Stomach smooth muscle (tissue), 2 donors: ENCODE results near the gene SKAP1.
"Not testable (repeated sequence)": the region's sequence is repeated elsewhere in the genome, so short reads cannot be mapped to it uniquely, and the experiment has no call there.

Source experiments
- H3K27ac ChIP-seq: one replicate; pipeline ENCODE4 v1.7.0; 2013; ENCODE audit warnings: mild to moderate bottlenecking, low read length, inconsistent platforms
- H3K27me3 ChIP-seq, 2 donors: one replicate each; pipeline ENCODE4 v1.7.0; 2013; ENCODE audit warnings: low read length in 2 of 2; ENCODE audit not compliant: insufficient read depth in 2 of 2, control insufficient read depth in 1 of 2
- H3K36me3 ChIP-seq, 2 donors: one replicate each; pipeline ENCODE4 v1.7.0; 2013; ENCODE audit warnings: low read length in 2 of 2; ENCODE audit not compliant: control insufficient read depth in 2 of 2, insufficient read depth in 2 of 2
- H3K4me1 ChIP-seq: one replicate; pipeline ENCODE4 v1.7.0; 2013; ENCODE audit warnings: low read length; ENCODE audit not compliant: control insufficient read depth, insufficient read depth
- H3K4me3 ChIP-seq, 2 donors: one replicate each; pipeline ENCODE4 v1.7.0; 2013; ENCODE audit warnings: low read length in 2 of 2
- H3K9ac ChIP-seq, 2 donors: one replicate each; pipeline ENCODE4 v1.7.0; 2013; ENCODE audit warnings: low read length in 2 of 2, mild to moderate bottlenecking in 1 of 2
- H3K9me3 ChIP-seq, 2 donors: one replicate each; pipeline ENCODE4 v1.7.0; 2013; ENCODE audit warnings: low read length in 2 of 2; ENCODE audit not compliant: control insufficient read depth in 2 of 2
- donor health status: healthy.
- donor health status: Pancreatic carcinoma.

The SKAP1 gene

DNA sequence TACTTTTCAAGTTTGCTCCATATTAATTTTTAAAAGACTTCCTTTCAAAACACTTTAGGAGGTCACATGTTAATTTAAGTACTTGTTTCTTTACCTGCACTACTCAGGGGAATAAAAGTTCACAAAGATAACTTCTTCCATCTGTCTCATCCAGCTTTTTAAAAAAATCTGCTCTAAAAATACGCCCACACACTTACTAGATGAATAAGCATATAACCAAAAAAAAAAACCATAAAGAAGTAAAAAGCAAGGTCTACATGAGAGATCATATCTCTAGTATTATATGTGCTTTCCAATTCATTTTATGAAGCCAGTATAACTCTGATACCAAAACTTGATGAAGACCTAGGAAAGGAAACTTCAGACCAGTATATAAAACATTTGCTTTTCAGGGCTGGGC, 17.2 kb downstream of the SKAP1 start:
- no peaks in the 10 kb centered on the region for H3K9me3 ChIP-seq
- H3K27me3 ChIP-seq = peaks cover 16 to 17% of the 10 kb centered on the region in 2 donors
- no peak overlapping the region for H3K9ac ChIP-seq
- no peaks in the 10 kb centered on the region for H3K4me1 ChIP-seq
- no peaks in the 10 kb centered on the region for H3K36me3 ChIP-seq
- H3K4me3 ChIP-seq = no peak overlapping the region
- no peak overlapping the region for H3K27ac ChIP-seq

- not testable (repeated sequence) for H3K27ac ChIP-seq, H3K4me1 ChIP-seq
- peaks cover 15 to 16% of the 10 kb centered on the region in 2 donors for H3K27me3 ChIP-seq
Measured at GRCh38 chr17:48410821-48411220, 19.2 kb downstream of the SKAP1 start.

DNA sequence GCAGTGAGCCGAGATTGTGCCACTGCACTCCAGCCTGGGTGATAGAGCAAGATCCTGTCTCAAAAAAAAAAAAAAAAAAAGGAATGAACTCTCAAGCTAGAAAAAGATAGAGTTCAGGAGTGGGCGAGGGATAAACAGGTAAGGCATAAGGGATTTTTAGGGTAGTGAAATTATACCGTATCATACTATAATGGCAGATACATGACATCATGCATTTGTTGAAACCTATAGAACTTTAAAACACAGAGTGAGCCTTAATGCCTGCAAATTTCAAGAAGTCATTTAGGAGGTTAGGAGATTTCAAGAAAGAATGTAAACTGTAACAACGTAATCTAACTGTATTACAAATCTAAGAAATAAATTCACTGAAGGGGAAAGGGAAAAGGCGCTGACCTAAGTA, 20.4 kb downstream of the SKAP1 start:
- no peaks in the 10 kb centered on the region for H3K9me3 ChIP-seq
- peaks cover 11% of the 10 kb centered on the region in 2 donors for H3K27me3 ChIP-seq
- no peaks in the 10 kb centered on the region for H3K4me1 ChIP-seq
- H3K36me3 ChIP-seq = no peaks in the 10 kb centered on the region
- no peak overlapping the region for H3K27ac ChIP-seq
- H3K9ac ChIP-seq = no peak overlapping the region
- H3K4me3 ChIP-seq = no peak overlapping the region

More at GRCh38 chr17:48410821-48411220, 19.2 kb downstream of the SKAP1 start:
- not testable (repeated sequence) for H3K9me3 ChIP-seq, H3K4me3 ChIP-seq, H3K9ac ChIP-seq, H3K36me3 ChIP-seq

DNA sequence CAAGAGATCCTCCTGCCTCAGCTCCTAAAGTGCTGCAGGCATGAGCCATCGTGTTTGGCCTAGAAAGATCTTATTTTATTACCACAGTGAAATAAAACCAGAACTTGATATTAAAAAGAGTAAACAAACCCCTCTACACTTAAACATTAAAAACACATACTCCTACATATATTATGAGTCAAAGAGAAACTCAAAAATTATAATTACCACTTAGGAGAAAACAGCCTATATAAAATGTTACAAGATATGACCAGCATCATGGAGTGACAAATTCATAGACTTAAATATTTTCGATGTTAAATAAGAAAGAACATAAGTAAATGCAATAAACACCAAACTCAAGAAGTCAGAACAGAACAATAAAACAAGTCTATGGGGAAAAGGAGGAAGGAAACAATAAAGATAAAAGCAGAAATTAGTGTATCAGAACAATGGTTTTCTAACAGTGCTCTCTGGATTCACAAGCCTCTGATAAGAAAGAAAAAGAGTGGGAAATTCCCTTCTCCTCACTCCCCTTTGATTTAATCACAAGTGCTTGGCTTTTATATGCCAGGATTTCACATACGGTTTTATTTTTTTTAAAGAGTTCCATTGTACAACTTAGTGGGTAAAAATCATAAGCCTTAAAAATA, 23.0 kb downstream of the SKAP1 start:
- H3K4me1 ChIP-seq = no peaks in the 10 kb centered on the region
- peaks cover 9 to 11% of the 10 kb centered on the region in 2 donors for H3K27me3 ChIP-seq
- H3K9ac ChIP-seq = no peak overlapping the region
- H3K4me3 ChIP-seq = no peak overlapping the region
- H3K36me3 ChIP-seq = no peaks in the 10 kb centered on the region
- H3K27ac ChIP-seq = no peak overlapping the region
- H3K9me3 ChIP-seq = no peaks in the 10 kb centered on the region

- H3K36me3 ChIP-seq = no peaks in the 10 kb centered on the region
- H3K4me3 ChIP-seq = no peak overlapping the region
Measured at GRCh38 chr17:48394821-48395220, 35.2 kb downstream of the SKAP1 start.

DNA sequence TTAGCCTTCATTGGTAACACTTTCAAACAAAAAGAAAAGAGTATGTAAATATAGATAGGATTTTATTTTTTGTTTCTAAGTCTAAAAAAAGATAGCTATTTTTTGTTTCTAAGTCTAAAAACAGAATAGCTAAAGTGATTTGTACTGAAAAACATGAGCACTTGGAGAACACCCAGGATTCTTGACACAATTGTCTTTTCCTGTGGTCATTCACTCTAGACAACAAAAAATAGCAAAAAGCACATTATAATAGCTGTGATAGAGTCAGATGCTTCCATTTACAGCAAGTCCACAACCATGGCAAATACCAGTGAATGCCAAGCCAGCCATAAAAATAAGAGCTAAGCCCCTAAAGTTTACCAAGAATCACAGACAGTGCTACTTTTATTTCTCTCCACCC, 36.7 kb downstream of the SKAP1 start:
- peaks cover 4 to 5% of the 10 kb centered on the region in 2 donors for H3K27me3 ChIP-seq
- H3K36me3 ChIP-seq = no peaks in the 10 kb centered on the region
- H3K4me3 ChIP-seq = no peak overlapping the region
- H3K4me1 ChIP-seq = no peaks in the 10 kb centered on the region
- no peak overlapping the region for H3K9ac ChIP-seq
- no peaks in the 10 kb centered on the region for H3K9me3 ChIP-seq
- H3K27ac ChIP-seq = no peak overlapping the region

More at GRCh38 chr17:48394821-48395220, 35.2 kb downstream of the SKAP1 start:
- Histone ChIP-seq H3K9ac (no peak overlapping the region), H3K9me3 (no peaks in the 10 kb centered on the region), H3K27me3 (peaks cover 0 to 5% of the 10 kb centered on the region in 2 donors), H3K27ac (no peak overlapping the region), H3K4me1 (no peaks in the 10 kb centered on the region)

DNA sequence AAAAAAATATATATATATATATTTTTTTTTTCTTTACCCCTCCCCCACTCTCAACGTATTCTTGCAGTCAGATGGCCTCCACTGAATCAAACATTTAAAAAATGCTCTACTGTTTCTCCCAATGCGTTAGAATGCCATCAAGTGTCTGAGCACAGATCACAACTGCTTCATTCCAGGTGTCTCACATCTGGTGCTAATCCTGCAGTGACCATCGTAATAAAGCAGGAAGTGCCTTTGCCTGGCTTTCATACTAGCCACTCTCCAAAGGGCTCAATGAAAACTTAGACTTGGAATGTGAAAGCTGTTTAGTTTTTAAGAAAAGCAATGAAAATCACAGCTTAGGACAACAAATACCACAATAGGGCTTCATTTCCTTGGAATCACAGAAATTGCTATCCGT, 37.2 kb downstream of the SKAP1 start:
- Histone ChIP-seq H3K9me3 (no peaks in the 10 kb centered on the region), H3K4me3 (no peak overlapping the region), H3K36me3 (no peaks in the 10 kb centered on the region), H3K9ac (no peak overlapping the region), H3K27me3 (peaks cover 2 to 4% of the 10 kb centered on the region in 2 donors), H3K4me1 (no peaks in the 10 kb centered on the region), H3K27ac (no peak overlapping the region)

GRCh38 chr17:48391444-48391843, 38.6 kb downstream of the SKAP1 start:
- Histone ChIP-seq H3K36me3 (no peaks in the 10 kb centered on the region), H3K27me3 (peaks cover 2 to 4% of the 10 kb centered on the region in 2 donors), H3K4me1 (no peaks in the 10 kb centered on the region), H3K9ac (no peak overlapping the region), H3K4me3 (no peak overlapping the region), H3K9me3 (no peaks in the 10 kb centered on the region), H3K27ac (no peak overlapping the region)

DNA sequence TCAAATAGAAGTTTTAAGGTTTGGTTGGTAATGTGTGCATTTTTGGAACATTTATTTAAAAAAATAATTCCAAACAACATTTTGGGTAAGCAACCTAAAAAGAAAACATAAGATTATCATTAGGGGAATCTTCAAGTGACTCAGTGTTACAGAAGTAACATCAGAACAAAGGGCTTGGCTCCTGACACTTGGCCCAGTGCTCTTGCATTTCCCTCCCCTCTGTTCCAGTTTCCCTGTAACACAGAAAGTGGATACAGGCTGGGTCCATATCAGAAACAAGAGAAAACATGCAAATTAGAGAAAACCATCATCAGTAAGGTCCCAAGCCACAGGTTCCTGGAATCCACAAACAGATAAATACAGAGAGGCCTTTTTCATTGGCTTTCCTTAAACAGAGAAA, 40.1 kb downstream of the SKAP1 start:
- no peaks in the 10 kb centered on the region for H3K36me3 ChIP-seq
- H3K27me3 ChIP-seq = peaks cover 4 to 6% of the 10 kb centered on the region in 2 donors
- no peak overlapping the region for H3K27ac ChIP-seq
- no peaks in the 10 kb centered on the region for H3K9me3 ChIP-seq
- no peak overlapping the region for H3K4me3 ChIP-seq
- H3K4me1 ChIP-seq = no peaks in the 10 kb centered on the region
- H3K9ac ChIP-seq = no peak overlapping the region

DNA sequence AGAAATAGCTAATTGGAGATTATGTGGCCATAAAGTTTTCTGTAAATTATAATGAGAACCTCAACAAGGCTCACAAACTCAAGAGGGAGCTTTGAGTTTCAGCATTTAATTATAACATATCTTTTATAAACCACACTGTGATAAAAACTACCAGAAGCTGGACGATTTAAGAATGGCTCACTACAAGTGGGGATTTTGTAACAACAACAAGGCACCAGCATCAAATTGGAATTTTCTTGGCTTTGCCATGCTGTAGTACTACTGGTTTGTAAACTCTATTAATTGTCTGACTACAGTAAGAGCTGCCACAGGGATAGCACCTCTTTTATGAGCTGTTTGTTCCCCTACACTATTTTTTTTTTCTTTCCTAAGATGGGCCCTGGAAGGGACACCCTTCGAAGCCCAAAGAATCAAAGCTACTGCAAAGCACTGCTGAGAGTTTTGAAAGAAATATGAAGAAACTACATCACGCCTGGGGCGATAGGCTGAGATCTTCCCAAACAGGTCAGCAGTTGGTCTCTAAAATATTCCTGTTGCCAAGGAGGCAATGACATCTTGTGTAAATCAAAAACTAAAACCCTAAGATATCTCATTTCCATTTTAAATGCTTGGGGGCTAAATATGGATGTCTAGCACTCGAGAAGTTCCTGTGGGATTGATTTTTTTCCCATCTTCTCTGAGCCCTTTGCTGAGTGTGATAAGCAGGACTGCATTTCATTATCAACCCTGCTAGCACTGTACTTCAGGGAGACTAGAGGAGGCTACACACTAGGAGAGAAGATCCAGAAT, 40.9 kb downstream of the SKAP1 start:
- H3K27ac ChIP-seq = no peak overlapping the region
- no peak overlapping the region for H3K4me3 ChIP-seq
- H3K27me3 ChIP-seq = peaks cover 7 to 9% of the 10 kb centered on the region in 2 donors
- H3K4me1 ChIP-seq = no peaks in the 10 kb centered on the region
- no peaks in the 10 kb centered on the region for H3K36me3 ChIP-seq
- no peaks in the 10 kb centered on the region for H3K9me3 ChIP-seq
- H3K9ac ChIP-seq = no peak overlapping the region

- H3K27ac ChIP-seq = no peak overlapping the region
- H3K9me3 ChIP-seq = no peaks in the 10 kb centered on the region
- H3K4me1 ChIP-seq = no peaks in the 10 kb centered on the region
- H3K9ac ChIP-seq = no peak overlapping the region
- H3K4me3 ChIP-seq = no peak overlapping the region
- peaks cover 9 to 12% of the 10 kb centered on the region in 2 donors for H3K27me3 ChIP-seq
- no peaks in the 10 kb centered on the region for H3K36me3 ChIP-seq
Measured at GRCh38 chr17:48386826-48387225, 43.2 kb downstream of the SKAP1 start.
